ENCODE results near the gene RNF215.

DNA sequence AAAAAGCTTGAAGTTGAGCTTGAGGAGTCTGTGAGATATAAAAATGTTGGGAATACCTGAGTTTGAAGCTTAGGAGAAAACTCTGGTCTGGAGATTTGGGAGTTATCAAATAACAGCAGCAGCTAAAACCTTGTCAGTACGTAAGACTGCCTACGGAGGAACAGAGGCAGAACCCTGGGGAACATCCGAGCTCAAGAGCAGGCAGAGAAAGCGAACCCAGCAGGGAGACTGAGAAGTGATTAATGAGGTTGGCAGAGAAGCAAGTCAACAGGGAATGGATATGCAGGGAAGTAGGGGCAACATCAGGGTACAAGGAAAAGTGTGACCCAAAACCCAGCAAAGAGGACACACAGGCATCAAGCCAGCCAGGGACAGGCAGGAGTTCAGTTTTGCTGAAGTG lies 25.8 kb upstream of the RNF215 start:
- no peak for TF ChIP-seq POLR2AphosphoS5 (IDR thresholded peaks at IDR 0.05; ENCODE audit: low read depth)
- TF ChIP-seq, protein P1, sequence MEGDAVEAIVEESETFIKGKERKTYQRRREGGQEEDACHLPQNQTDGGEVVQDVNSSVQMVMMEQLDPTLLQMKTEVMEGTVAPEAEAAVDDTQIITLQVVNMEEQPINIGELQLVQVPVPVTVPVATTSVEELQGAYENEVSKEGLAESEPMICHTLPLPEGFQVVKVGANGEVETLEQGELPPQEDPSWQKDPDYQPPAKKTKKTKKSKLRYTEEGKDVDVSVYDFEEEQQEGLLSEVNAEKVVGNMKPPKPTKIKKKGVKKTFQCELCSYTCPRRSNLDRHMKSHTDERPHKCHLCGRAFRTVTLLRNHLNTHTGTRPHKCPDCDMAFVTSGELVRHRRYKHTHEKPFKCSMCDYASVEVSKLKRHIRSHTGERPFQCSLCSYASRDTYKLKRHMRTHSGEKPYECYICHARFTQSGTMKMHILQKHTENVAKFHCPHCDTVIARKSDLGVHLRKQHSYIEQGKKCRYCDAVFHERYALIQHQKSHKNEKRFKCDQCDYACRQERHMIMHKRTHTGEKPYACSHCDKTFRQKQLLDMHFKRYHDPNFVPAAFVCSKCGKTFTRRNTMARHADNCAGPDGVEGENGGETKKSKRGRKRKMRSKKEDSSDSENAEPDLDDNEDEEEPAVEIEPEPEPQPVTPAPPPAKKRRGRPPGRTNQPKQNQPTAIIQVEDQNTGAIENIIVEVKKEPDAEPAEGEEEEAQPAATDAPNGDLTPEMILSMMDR (IDR thresholded peaks at IDR 0.05; ENCODE audit: insufficient read depth, low read length), result no peak
- TF ChIP-seq, protein P2, sequence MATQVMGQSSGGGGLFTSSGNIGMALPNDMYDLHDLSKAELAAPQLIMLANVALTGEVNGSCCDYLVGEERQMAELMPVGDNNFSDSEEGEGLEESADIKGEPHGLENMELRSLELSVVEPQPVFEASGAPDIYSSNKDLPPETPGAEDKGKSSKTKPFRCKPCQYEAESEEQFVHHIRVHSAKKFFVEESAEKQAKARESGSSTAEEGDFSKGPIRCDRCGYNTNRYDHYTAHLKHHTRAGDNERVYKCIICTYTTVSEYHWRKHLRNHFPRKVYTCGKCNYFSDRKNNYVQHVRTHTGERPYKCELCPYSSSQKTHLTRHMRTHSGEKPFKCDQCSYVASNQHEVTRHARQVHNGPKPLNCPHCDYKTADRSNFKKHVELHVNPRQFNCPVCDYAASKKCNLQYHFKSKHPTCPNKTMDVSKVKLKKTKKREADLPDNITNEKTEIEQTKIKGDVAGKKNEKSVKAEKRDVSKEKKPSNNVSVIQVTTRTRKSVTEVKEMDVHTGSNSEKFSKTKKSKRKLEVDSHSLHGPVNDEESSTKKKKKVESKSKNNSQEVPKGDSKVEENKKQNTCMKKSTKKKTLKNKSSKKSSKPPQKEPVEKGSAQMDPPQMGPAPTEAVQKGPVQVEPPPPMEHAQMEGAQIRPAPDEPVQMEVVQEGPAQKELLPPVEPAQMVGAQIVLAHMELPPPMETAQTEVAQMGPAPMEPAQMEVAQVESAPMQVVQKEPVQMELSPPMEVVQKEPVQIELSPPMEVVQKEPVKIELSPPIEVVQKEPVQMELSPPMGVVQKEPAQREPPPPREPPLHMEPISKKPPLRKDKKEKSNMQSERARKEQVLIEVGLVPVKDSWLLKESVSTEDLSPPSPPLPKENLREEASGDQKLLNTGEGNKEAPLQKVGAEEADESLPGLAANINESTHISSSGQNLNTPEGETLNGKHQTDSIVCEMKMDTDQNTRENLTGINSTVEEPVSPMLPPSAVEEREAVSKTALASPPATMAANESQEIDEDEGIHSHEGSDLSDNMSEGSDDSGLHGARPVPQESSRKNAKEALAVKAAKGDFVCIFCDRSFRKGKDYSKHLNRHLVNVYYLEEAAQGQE (IDR thresholded peaks at IDR 0.05; ENCODE audit: insufficient replicate concordance, low read depth), result no peak
- TF ChIP-seq GABPA (IDR thresholded peaks at IDR 0.05; ENCODE audit: low read depth), result no peak

All from HL-60 (cell line).